GM21423 (cell line): Measurements from ENCODE around the gene GBGT1.

ENCODE experiments used
- ATAC-seq: cut with Tn5 transposase; IDR thresholded peaks from one replicate; pipeline ENCODE4 v1.9.1; 2021; ENCODE audit warnings: mild to moderate bottlenecking, moderate library complexity; ENCODE audit not compliant: unreplicated experiment

Gene GBGT1

GRCh38 chr9:133117271-133118178, 46.2 kb downstream of the GBGT1 start:
- ATAC-seq: no peak

- no peak for ATAC-seq
Observed at GRCh38 chr9:133116346-133117231, 47.1 kb downstream of the GBGT1 start.

- peak; percentile 54 for ATAC-seq
Observed at GRCh38 chr9:133115604-133116345, 47.9 kb downstream of the GBGT1 start.

- ATAC-seq: no peak
Observed at GRCh38 chr9:133114886-133115603, 48.7 kb downstream of the GBGT1 start.

GRCh38 chr9:133113949-133114885, 49.5 kb downstream of the GBGT1 start:
- no peak for ATAC-seq

GRCh38 chr9:133113163-133113948, 50.4 kb downstream of the GBGT1 start:
- no peak for ATAC-seq

GRCh38 chr9:133112663-133113026, 51.1 kb downstream of the GBGT1 start:
- ATAC-seq: no peak

GRCh38 chr9:133111808-133112662, 51.7 kb downstream of the GBGT1 start:
- ATAC-seq: no peak

GRCh38 chr9:133109931-133110650, 53.6 kb downstream of the GBGT1 start:
- ATAC-seq: no peak

GRCh38 chr9:133108794-133109641, 54.7 kb downstream of the GBGT1 start:
- no peak for ATAC-seq

- ATAC-seq: no peak
Observed at GRCh38 chr9:133107961-133108793, 55.5 kb downstream of the GBGT1 start.

GRCh38 chr9:133107245-133107722, 56.4 kb downstream of the GBGT1 start:
- ATAC-seq: no peak

GRCh38 chr9:133106511-133107244, 57.0 kb downstream of the GBGT1 start:
- no peak for ATAC-seq

GRCh38 chr9:133105461-133105770, 58.3 kb downstream of the GBGT1 start:
- no peak for ATAC-seq
